Smooth muscle cell (in vitro differentiated cells): ENCODE measurements around the gene PLCB4. TPM values are rescaled to one million over a fixed set of nuclear protein-coding genes. Genes with fewer than 3 reads are reported as not detected.

Experiments used
- DNase-seq: peaks from one replicate; lab custom pipeline; 2025; ENCODE audit not compliant: unreplicated experiment; lab: John Stamatoyannopoulos, UW
- H2AFZ ChIP-seq: fragments of 200-600 bp; sonication (generic); 2 replicates; pipeline ENCODE4 v1.6.0; 2016; ENCODE audit warnings: antibody characterized with exemption, low read depth, mild to moderate bottlenecking
- H3F3A ChIP-seq: fragments of 200-600 bp; sonication (generic); 2 replicates; pipeline ENCODE4 v1.6.0; 2017; ENCODE audit warnings: antibody characterized with exemption, low read depth
- H3K27ac ChIP-seq: fragments of 200-600 bp; sonication (generic); 2 replicates; pipeline ENCODE4 v1.5.1; 2016; ENCODE audit warnings: low read depth, mild to moderate bottlenecking
- H3K27me3 ChIP-seq: fragments of 200-600 bp; sonication (generic); 2 replicates; pipeline ENCODE4 v1.6.1; 2016; ENCODE audit warnings: low read depth, mild to moderate bottlenecking
- H3K36me3 ChIP-seq: fragments of 200-600 bp; sonication (generic); 2 replicates; pipeline ENCODE4 v1.5.1; 2016; ENCODE audit warnings: low read depth
- H3K4me1 ChIP-seq: fragments of 200-600 bp; sonication (generic); 2 replicates; pipeline ENCODE4 v1.5.1; 2016; ENCODE audit warnings: low read depth
- H3K4me2 ChIP-seq: fragments of 200-600 bp; sonication (generic); 2 replicates; pipeline ENCODE4 v1.6.0; 2016; ENCODE audit warnings: mild to moderate bottlenecking
- H3K4me3 ChIP-seq: fragments of 200-600 bp; sonication (generic); 2 replicates; pipeline ENCODE4 v1.5.1; 2016; ENCODE audit warnings: mild to moderate bottlenecking
- H3K79me2 ChIP-seq: fragments of 200-600 bp; sonication (generic); 2 replicates; pipeline ENCODE4 v1.6.0; 2016; ENCODE audit warnings: low read depth, mild to moderate bottlenecking
- H3K9ac ChIP-seq: fragments of 200-600 bp; sonication (generic); 2 replicates; pipeline ENCODE4 v1.6.0; 2016; ENCODE audit warnings: low read depth
- H3K9me3 ChIP-seq: fragments of 200-600 bp; sonication (generic); replicated peaks from 2 replicates; pipeline ENCODE4 v1.5.1; 2016; ENCODE audit warnings: low read depth
- H4K20me1 ChIP-seq: fragments of 200-600 bp; sonication (generic); 2 replicates; pipeline ENCODE4 v1.6.0; 2016; ENCODE audit warnings: low read depth
- CTCF ChIP-seq: fragments of 200-600 bp; sonication (generic); IDR thresholded peaks from 2 replicates; pipeline ENCODE4 v1.5.1; 2017; ENCODE audit warnings: borderline replicate concordance, mild to moderate bottlenecking, antibody characterized with exemption; ENCODE audit not compliant: insufficient read depth, poor library complexity, severe bottlenecking
- WGBS: methylation state at CpG from one replicate; pipeline ENCODE4 v1.1.7; 2016; ENCODE audit warnings: low lambda C conversion rate; 5-methylcytosine and 5-hydroxymethylcytosine counted together
- polyA plus RNA-seq: library from polyadenylated mRNA; unstranded; fragments of >200 nt; fragmentation: Nextera tagmentation; extraction: Ambion mirVana; gene quantifications from 2 replicates; pipeline ENCODE4 v1.2.1, GENCODE V29; 2016
- total RNA-seq: library from RNA; depleted of rRNA; stranded (reverse); fragments of >200 nt; gene quantifications from 2 replicates; pipeline ENCODE4 v1.2.3, GENCODE V29; 2014

PLCB4 gene
- total and polyA plus RNA-seq, 2 experiments from 2014 or later, result 3.0 to 5.3 TPM

GRCh38 chr20:9200196-9200595, 131.3 kb downstream of the PLCB4 start:
- H3K27ac ChIP-seq, result no peak overlapping the region
- no peaks in the 10 kb centered on the region for H3K36me3 ChIP-seq
- no peaks in the 10 kb centered on the region for H3K9me3 ChIP-seq
- WGBS, result 93% methylated on average over 5 of the region's 5 CpGs
- no peaks in the 10 kb centered on the region for H3F3A ChIP-seq
- no peaks in the 10 kb centered on the region for H3K27me3 ChIP-seq
- no peak for DNase-seq
- H2AFZ ChIP-seq, result no peak overlapping the region
- H3K9ac ChIP-seq, result no peak overlapping the region
- no peaks in the 10 kb centered on the region for H4K20me1 ChIP-seq
- H3K4me1 ChIP-seq, result peaks cover 11% of the 10 kb centered on the region
- H3K4me2 ChIP-seq, result no peak overlapping the region
- no peaks in the 10 kb centered on the region for H3K79me2 ChIP-seq
- H3K4me3 ChIP-seq, result no peak overlapping the region
- TF ChIP-seq CTCF, result no peak

- 41% methylated on average over 1 of the region's 1 CpG for WGBS
- DNase-seq, result no peak
- H4K20me1 ChIP-seq, result no peaks in the 10 kb centered on the region
- no peak overlapping the region for H3K4me3 ChIP-seq
- H3K27me3 ChIP-seq, result no peaks in the 10 kb centered on the region
- H3K27ac ChIP-seq, result no peak overlapping the region
- no peak overlapping the region for H2AFZ ChIP-seq
- H3K4me2 ChIP-seq, result no peak overlapping the region
- H3K79me2 ChIP-seq, result no peaks in the 10 kb centered on the region
- no peak overlapping the region for H3K9ac ChIP-seq
- no peaks in the 10 kb centered on the region for H3K36me3 ChIP-seq
- no peaks in the 10 kb centered on the region for H3K9me3 ChIP-seq
- peaks cover 11% of the 10 kb centered on the region for H3K4me1 ChIP-seq
- no peaks in the 10 kb centered on the region for H3F3A ChIP-seq
- no peak for TF ChIP-seq CTCF
Observed at GRCh38 chr20:9200620-9201019, 131.7 kb downstream of the PLCB4 start.

- H3K79me2 ChIP-seq, result no peaks in the 10 kb centered on the region
- no peak overlapping the region for H3K9ac ChIP-seq
- no peaks in the 10 kb centered on the region for H4K20me1 ChIP-seq
- no peak for TF ChIP-seq CTCF
- WGBS, result 97% methylated on average over 3 of the region's 3 CpGs
- H3K27me3 ChIP-seq, result no peaks in the 10 kb centered on the region
- peaks cover 6% of the 10 kb centered on the region for H3K4me1 ChIP-seq
- H3K36me3 ChIP-seq, result no peaks in the 10 kb centered on the region
- H3K27ac ChIP-seq, result no peak overlapping the region
- H3F3A ChIP-seq, result no peaks in the 10 kb centered on the region
- no peak for DNase-seq
- H2AFZ ChIP-seq, result no peak overlapping the region
- H3K4me2 ChIP-seq, result no peak overlapping the region
- no peak overlapping the region for H3K4me3 ChIP-seq
- H3K9me3 ChIP-seq, result no peaks in the 10 kb centered on the region
Observed at GRCh38 chr20:9202420-9203080, 133.7 kb downstream of the PLCB4 start.

- DNase-seq, result no peak
- Histone ChIP-seq H3F3A (no peaks in the 10 kb centered on the region), H2AFZ (no peak overlapping the region), H3K4me2 (no peak overlapping the region), H3K9ac (no peak overlapping the region), H4K20me1 (no peaks in the 10 kb centered on the region), H3K79me2 (no peaks in the 10 kb centered on the region), H3K4me1 (peaks cover 6% of the 10 kb centered on the region), H3K27ac (no peak overlapping the region), H3K9me3 (no peaks in the 10 kb centered on the region), H3K36me3 (no peaks in the 10 kb centered on the region), H3K4me3 (no peak overlapping the region), H3K27me3 (no peaks in the 10 kb centered on the region)
- no peak for TF ChIP-seq CTCF
Observed at GRCh38 chr20:9203081-9203447, 134.2 kb downstream of the PLCB4 start.
